ENCODE data around the gene AGRN.
A peak's percentile ranks its signal among the peaks of the same experiment; 100 is the strongest.
"Not testable (repeated sequence)": the region's sequence is repeated elsewhere in the genome, so short reads cannot be mapped to it uniquely, and the experiment has no call there.

AGRN gene

DNA sequence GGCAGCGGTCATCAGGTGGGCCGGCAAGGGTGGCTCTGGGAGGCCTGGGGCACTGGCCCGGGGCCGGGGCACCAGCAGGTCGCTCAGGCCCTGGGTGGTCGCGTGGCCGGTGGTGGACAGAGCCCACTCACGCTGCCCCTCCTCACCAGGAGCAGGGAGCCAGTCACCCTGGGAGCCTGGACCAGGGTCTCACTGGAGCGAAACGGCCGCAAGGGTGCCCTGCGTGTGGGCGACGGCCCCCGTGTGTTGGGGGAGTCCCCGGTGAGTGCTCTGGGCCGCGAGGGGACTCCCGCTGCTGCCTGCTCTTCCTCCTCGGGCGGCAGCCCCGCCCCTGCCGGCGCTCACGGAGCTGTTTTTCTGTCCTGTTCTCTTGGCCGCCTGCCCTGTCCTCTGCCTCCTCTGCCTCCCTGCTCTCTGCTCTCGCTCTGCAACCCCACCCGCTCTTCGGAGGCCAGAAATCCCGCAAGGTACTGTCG, 30.7 kb downstream of the AGRN start:
- H3K4me3 ChIP-seq (ENCODE audit: low read length), result no peak overlapping the region
- no peaks in the 10 kb centered on the region for H3K9me3 ChIP-seq (ENCODE audit: insufficient read depth, low read depth, low read length)
- H3K27ac ChIP-seq (ENCODE audit: low read depth, low read length), result no peak overlapping the region
- no peak overlapping the region for H3K9ac ChIP-seq (ENCODE audit: low read depth, low read length)
- no peaks in the 10 kb centered on the region for H3K27me3 ChIP-seq (ENCODE audit: insufficient read depth, low read length)
- H3K4me1 ChIP-seq (ENCODE audit: insufficient read depth, low read length), result no peaks in the 10 kb centered on the region
- 95% methylated on average over 32 of the region's 32 CpGs for WGBS
- peaks cover 68% of the 10 kb centered on the region for H3K36me3 ChIP-seq (ENCODE audit: insufficient read depth, low read length)

GRCh38 chr1:1051127-1051810, 31.3 kb downstream of the AGRN start:
- Histone ChIP-seq H3K9me3 (ENCODE audit: insufficient read depth, low read depth, low read length) (no peaks in the 10 kb centered on the region), H3K4me3 (ENCODE audit: low read length) (no peak overlapping the region), H3K36me3 (ENCODE audit: insufficient read depth, low read length) (peaks cover 62% of the 10 kb centered on the region), H3K27me3 (ENCODE audit: insufficient read depth, low read length) (no peaks in the 10 kb centered on the region), H3K4me1 (ENCODE audit: insufficient read depth, low read length) (no peaks in the 10 kb centered on the region), H3K27ac (ENCODE audit: low read depth, low read length) (no peak overlapping the region), H3K9ac (ENCODE audit: low read depth, low read length) (no peak overlapping the region)
- 91% methylated on average over 46 of the region's 46 CpGs for WGBS

- no peaks in the 10 kb centered on the region; the same call in 1 of the 2 replicates for H3K27me3 ChIP-seq (ENCODE audit: insufficient read depth, low read length)
- no peak overlapping the region for H3K9ac ChIP-seq (ENCODE audit: low read depth, low read length)
- peaks cover 53% of the 10 kb centered on the region for H3K36me3 ChIP-seq (ENCODE audit: insufficient read depth, low read length)
- H3K9me3 ChIP-seq (ENCODE audit: insufficient read depth, low read depth, low read length), result no peaks in the 10 kb centered on the region
- WGBS, result 96% methylated on average over 29 of the region's 29 CpGs
- H3K4me3 ChIP-seq (ENCODE audit: low read length), result no peak overlapping the region
- H3K27ac ChIP-seq (ENCODE audit: low read depth, low read length), result no peak overlapping the region
- no peaks in the 10 kb centered on the region for H3K4me1 ChIP-seq (ENCODE audit: insufficient read depth, low read length)
Observed at GRCh38 chr1:1052003-1052840, 32.3 kb downstream of the AGRN start.

DNA sequence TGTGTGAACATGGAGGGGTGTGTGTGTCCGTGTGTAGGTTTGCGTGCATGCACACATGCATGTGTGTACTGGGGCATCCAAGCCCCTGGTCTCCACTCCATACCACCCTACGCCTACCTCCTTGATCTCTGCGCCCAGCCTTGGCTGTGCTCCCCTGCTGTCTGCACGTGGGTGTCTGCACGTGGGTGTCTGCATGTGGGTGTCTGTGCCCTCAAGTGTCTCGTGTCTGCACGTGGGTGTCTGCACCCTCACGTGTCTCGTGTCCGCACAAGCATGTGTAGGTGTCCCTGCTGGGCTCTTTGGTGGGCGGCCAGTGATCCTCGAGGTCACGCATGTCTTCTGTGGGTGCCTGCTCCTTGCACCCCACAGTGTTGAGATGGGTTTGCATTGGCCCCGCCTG, 33.1 kb downstream of the AGRN start:
- Histone ChIP-seq H3K4me3 (ENCODE audit: low read length) (no peak overlapping the region), H3K36me3 (ENCODE audit: insufficient read depth, low read length) (peaks cover 48% of the 10 kb centered on the region), H3K4me1 (ENCODE audit: insufficient read depth, low read length) (no peaks in the 10 kb centered on the region), H3K27ac (ENCODE audit: low read depth, low read length) (no peak overlapping the region), H3K9ac (ENCODE audit: low read depth, low read length) (no peak overlapping the region), H3K27me3 (ENCODE audit: insufficient read depth, low read length) (peaks cover 6% of the 10 kb centered on the region), H3K9me3 (ENCODE audit: insufficient read depth, low read depth, low read length) (no peaks in the 10 kb centered on the region)
- WGBS, result 95% methylated on average over 15 of the region's 15 CpGs

GRCh38 chr1:1053682-1054081, 33.8 kb downstream of the AGRN start:
- Histone ChIP-seq H3K4me1 (ENCODE audit: insufficient read depth, low read length) (no peaks in the 10 kb centered on the region), H3K36me3 (ENCODE audit: insufficient read depth, low read length) (peaks cover 48% of the 10 kb centered on the region), H3K9me3 (ENCODE audit: insufficient read depth, low read depth, low read length) (no peaks in the 10 kb centered on the region), H3K27ac (ENCODE audit: low read depth, low read length) (no peak overlapping the region), H3K4me3 (ENCODE audit: low read length) (no peak overlapping the region), H3K27me3 (ENCODE audit: insufficient read depth, low read length) (peaks cover 12% of the 10 kb centered on the region), H3K9ac (ENCODE audit: low read depth, low read length) (no peak overlapping the region)
- WGBS, result 96% methylated on average over 18 of the region's 18 CpGs

DNA sequence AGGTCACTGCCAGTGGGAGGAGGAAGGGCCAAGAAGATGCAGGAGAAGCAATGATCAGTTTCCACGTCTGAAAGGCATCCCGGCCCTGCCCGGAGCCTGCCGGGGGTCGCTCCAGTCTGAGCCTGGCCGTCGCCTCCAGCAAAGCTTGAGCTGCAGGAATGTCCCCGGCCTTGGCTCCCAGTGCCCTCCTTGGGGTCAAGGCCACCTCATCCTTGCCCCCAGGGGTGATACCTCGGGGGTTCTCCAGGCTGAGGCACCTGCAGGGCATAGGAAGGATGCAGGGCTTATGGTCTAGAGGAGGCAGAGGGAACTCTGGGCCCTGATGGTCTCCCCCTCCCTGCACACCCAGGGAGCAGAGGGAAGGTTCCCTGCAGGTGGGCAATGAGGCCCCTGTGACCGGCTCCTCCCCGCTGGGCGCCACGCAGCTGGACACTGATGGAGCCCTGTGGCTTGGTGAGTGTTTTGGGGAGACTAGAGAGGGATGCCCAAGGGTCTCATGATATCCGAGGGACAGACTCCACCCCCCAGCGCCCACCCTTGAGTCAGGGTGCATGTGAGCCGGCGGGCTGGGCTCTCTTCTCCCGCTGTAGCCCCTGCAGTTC, 34.3 kb downstream of the AGRN start:
- Histone ChIP-seq H3K27ac (ENCODE audit: low read depth, low read length) (no peak overlapping the region), H3K9me3 (ENCODE audit: insufficient read depth, low read depth, low read length) (no peaks in the 10 kb centered on the region), H3K36me3 (ENCODE audit: insufficient read depth, low read length) (peaks cover 48% of the 10 kb centered on the region), H3K4me3 (ENCODE audit: low read length) (no peak overlapping the region), H3K4me1 (ENCODE audit: insufficient read depth, low read length) (no peaks in the 10 kb centered on the region), H3K9ac (ENCODE audit: low read depth, low read length) (no peak overlapping the region), H3K27me3 (ENCODE audit: insufficient read depth, low read length) (peaks cover 17% of the 10 kb centered on the region)
- 93% methylated on average over 18 of the region's 18 CpGs for WGBS

DNA sequence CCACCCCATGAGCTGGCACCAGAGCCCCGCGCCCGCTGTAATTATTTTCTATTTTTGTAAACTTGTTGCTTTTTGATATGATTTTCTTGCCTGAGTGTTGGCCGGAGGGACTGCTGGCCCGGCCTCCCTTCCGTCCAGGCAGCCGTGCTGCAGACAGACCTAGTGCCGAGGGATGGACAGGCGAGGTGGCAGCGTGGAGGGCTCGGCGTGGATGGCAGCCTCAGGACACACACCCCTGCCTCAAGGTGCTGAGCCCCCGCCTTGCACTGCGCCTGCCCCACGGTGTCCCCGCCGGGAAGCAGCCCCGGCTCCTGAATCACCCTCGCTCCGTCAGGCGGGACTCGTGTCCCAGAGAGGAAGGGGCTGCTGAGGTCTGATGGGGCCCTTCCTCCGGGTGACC, 35.1 kb downstream of the AGRN start:
- Histone ChIP-seq H3K36me3 (ENCODE audit: insufficient read depth, low read length) (peaks cover 44% of the 10 kb centered on the region), H3K4me1 (ENCODE audit: insufficient read depth, low read length) (no peaks in the 10 kb centered on the region), H3K4me3 (ENCODE audit: low read length) (no peak overlapping the region), H3K27ac (ENCODE audit: low read depth, low read length) (no peak overlapping the region), H3K9me3 (ENCODE audit: insufficient read depth, low read depth, low read length) (no peaks in the 10 kb centered on the region), H3K9ac (ENCODE audit: low read depth, low read length) (no peak overlapping the region), H3K27me3 (ENCODE audit: insufficient read depth, low read length) (peaks cover 22% of the 10 kb centered on the region)
- 90% methylated on average over 23 of the region's 23 CpGs for WGBS

- H3K4me1 ChIP-seq (ENCODE audit: insufficient read depth, low read length), result no peaks in the 10 kb centered on the region
- H3K36me3 ChIP-seq (ENCODE audit: insufficient read depth, low read length), result peaks cover 38% of the 10 kb centered on the region
- no peak overlapping the region for H3K4me3 ChIP-seq (ENCODE audit: low read length)
- no peak overlapping the region for H3K9ac ChIP-seq (ENCODE audit: low read depth, low read length)
- WGBS, result 95% methylated on average over 49 of the region's 50 CpGs
- no peaks in the 10 kb centered on the region for H3K9me3 ChIP-seq (ENCODE audit: insufficient read depth, low read depth, low read length)
- H3K27me3 ChIP-seq (ENCODE audit: insufficient read depth, low read length), result peaks cover 33% of the 10 kb centered on the region
- no peak overlapping the region for H3K27ac ChIP-seq (ENCODE audit: low read depth, low read length)
Observed at GRCh38 chr1:1055841-1056736, 36.2 kb downstream of the AGRN start.

DNA sequence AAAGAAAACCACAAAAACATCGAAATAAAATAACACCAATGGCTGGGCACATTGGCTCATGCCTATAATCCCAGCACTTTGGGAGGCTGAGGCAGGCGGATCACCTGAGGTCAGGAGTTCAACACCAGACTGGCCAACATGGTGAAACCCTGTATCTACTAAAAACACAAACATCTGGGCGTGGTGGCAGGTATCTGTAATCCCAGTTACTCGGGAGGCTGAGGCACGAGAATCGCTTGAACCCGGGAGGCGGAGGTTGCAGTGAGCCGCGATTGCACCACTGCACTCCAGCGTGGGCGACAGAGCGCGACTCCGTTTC, 37.8 kb downstream of the AGRN start:
- H3K27me3 ChIP-seq (ENCODE audit: insufficient read depth, low read length), result peaks cover 49% of the 10 kb centered on the region
- H3K9ac ChIP-seq (ENCODE audit: low read depth, low read length); H3K4me1 ChIP-seq (ENCODE audit: insufficient read depth, low read length); H3K9me3 ChIP-seq (ENCODE audit: insufficient read depth, low read depth, low read length); H3K27ac ChIP-seq (ENCODE audit: low read depth, low read length); H3K4me3 ChIP-seq (ENCODE audit: low read length): not testable (repeated sequence)
- peaks cover 23% of the 10 kb centered on the region for H3K36me3 ChIP-seq (ENCODE audit: insufficient read depth, low read length)
- WGBS, result 86% methylated on average over 15 of the region's 15 CpGs

DNA sequence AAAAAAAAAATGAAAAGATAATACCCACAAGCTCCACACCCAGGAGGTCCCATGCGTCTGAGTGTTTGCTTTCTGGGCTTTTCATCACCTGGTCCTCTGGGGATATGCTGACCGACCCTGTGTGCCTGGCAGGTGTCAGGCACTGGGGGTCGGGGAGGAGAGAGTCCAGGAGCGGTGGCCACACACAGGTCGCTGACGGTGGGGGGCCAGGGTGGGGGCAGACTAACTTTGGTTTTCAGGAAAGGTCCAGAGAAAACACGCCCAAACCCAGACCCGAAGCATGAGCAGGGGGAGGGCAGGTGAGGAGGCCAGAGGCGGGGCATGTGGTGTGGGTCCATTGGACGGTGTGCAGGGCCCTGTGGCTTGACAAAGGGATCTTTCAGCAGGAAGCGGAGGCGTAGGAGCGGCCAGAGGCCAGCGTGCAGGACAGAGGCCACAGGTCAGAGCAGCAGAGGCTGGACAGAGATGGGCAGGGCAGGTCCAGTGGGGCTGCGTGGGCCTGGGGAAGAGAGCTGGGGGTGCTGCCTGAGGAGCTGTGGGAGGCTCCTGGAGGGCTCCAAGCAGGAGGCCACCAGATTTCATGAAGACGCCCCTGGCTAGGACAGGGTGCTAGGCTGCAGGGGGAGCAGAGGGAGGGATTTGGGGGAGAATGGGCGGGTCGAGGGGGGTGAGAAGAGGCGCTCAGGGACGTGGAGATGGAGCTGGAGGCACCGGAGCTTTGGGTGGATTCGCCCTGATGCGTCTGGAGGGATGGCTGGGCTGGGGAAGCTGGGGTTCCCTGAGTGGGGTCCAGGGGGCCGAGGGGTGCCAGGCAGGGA, 38.4 kb downstream of the AGRN start:
- 43% methylated on average over 24 of the region's 24 CpGs for WGBS
- H3K4me3 ChIP-seq (ENCODE audit: low read length), result peak overlapping the region; percentile 68
- no peaks in the 10 kb centered on the region for H3K4me1 ChIP-seq (ENCODE audit: insufficient read depth, low read length)

More for the DNA sequence above, 38.4 kb downstream of the AGRN start:
- no peaks in the 10 kb centered on the region for H3K9me3 ChIP-seq (ENCODE audit: insufficient read depth, low read depth, low read length)
- no peak overlapping the region; the same call in 1 of the 2 replicates for H3K9ac ChIP-seq (ENCODE audit: low read depth, low read length)
- H3K27me3 ChIP-seq (ENCODE audit: insufficient read depth, low read length), result peaks cover 54% of the 10 kb centered on the region
- H3K27ac ChIP-seq (ENCODE audit: low read depth, low read length), result no peak overlapping the region
- peaks cover 18% of the 10 kb centered on the region for H3K36me3 ChIP-seq (ENCODE audit: insufficient read depth, low read length)
